ENCODE results near the gene PCDHGA9.
A peak's percentile ranks its signal among the peaks of the same experiment; 100 is the strongest.

- TF ChIP-seq CTCF (IDR thresholded peaks at IDR 0.05) = peak in 2 of 6 experiments; percentile 29 to 45
- no peak for TF ChIP-seq POLR2A (IDR thresholded peaks at IDR 0.05)
Measured at GRCh38 chr5:141430332-141431113, 27.9 kb downstream of the PCDHGA9 start, which contains the start of gene PCDHGA12.
